Transverse colon (tissue), 4 donors: Measurements from ENCODE around the gene FAM78B.

Experiments
- POLR2AphosphoS5 ChIP-seq, 3 donors: sonication (generic); formaldehyde crosslinking; IDR thresholded peaks; one replicate each; pipeline ENCODE4 v1.6.1; 2016; ENCODE audit warnings: antibody characterized with exemption in 3 of 3
- TF ChIP-seq, protein P1 (sequence below), 5 experiments: fragments of 200-600 bp in 3 of 5; fragments of 450-650 bp in 2 of 5; sonication (generic) in 3 of 5; IDR thresholded peaks; 1 replicate in 2 of 5; 2 replicates in 3 of 5; pipeline ENCODE4 v1.5.1; 2016 to 2017; ENCODE audit warnings: antibody characterized with exemption in 5 of 5, inconsistent platforms in 3 of 5, mild to moderate bottlenecking in 2 of 5, moderate library complexity in 1 of 5

- TF ChIP-seq, protein P1, sequence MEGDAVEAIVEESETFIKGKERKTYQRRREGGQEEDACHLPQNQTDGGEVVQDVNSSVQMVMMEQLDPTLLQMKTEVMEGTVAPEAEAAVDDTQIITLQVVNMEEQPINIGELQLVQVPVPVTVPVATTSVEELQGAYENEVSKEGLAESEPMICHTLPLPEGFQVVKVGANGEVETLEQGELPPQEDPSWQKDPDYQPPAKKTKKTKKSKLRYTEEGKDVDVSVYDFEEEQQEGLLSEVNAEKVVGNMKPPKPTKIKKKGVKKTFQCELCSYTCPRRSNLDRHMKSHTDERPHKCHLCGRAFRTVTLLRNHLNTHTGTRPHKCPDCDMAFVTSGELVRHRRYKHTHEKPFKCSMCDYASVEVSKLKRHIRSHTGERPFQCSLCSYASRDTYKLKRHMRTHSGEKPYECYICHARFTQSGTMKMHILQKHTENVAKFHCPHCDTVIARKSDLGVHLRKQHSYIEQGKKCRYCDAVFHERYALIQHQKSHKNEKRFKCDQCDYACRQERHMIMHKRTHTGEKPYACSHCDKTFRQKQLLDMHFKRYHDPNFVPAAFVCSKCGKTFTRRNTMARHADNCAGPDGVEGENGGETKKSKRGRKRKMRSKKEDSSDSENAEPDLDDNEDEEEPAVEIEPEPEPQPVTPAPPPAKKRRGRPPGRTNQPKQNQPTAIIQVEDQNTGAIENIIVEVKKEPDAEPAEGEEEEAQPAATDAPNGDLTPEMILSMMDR (IDR thresholded peaks at IDR 0.05) = no peak
- TF ChIP-seq POLR2AphosphoS5 (IDR thresholded peaks at IDR 0.05) = no peak
Measured at GRCh38 chr1:166113031-166113430, 53.8 kb downstream of the FAM78B start.
